SK-N-SH treated with all-trans-retinoic acid at 6 μM for 48 hours (cell line): ENCODE results near the gene ELMO1.

ENCODE experiments used
- ATAC-seq: fragments of 200-7000 bp; cut with Tn5 transposase; 3 replicates; pipeline ENCODE4 v1.9.1; 2020; ENCODE audit warnings: mild to moderate bottlenecking, moderate library complexity
- ARNTL ChIP-seq: fragments of 450-650 bp; formaldehyde crosslinking; IDR thresholded peaks from 2 replicates; pipeline ENCODE4 v1.5.0; 2020; ENCODE audit warnings: low read depth, mild to moderate bottlenecking, moderate library complexity, borderline replicate concordance
- CREB5 ChIP-seq: fragments of 250-450 bp; sonication (Bioruptor Pico); IDR thresholded peaks from 2 replicates; pipeline ENCODE4 v1.5.1; 2020; ENCODE audit warnings: low read depth, mild to moderate bottlenecking, moderate library complexity
- CSDC2 ChIP-seq: fragments of 250-450 bp; sonication (Bioruptor Pico); IDR thresholded peaks from 2 replicates; pipeline ENCODE4 v1.5.0; 2020; ENCODE audit warnings: mild to moderate bottlenecking, moderate library complexity
- CSRNP3 ChIP-seq: fragments of 250-450 bp; sonication (Bioruptor Pico); IDR thresholded peaks from 2 replicates; pipeline ENCODE4 v1.5.1; 2021; ENCODE audit warnings: mild to moderate bottlenecking, moderate library complexity
- ESRRG ChIP-seq: fragments of 250-450 bp; sonication (Bioruptor Pico); IDR thresholded peaks from 2 replicates; pipeline ENCODE4 v1.6.1; 2021; ENCODE audit warnings: mild to moderate bottlenecking
- GLIS3 ChIP-seq: fragments of 250-450 bp; sonication (Bioruptor Pico); IDR thresholded peaks from 2 replicates; pipeline ENCODE4 v1.5.0; 2020; ENCODE audit warnings: mild to moderate bottlenecking, moderate library complexity
- ISL1 ChIP-seq: fragments of 250-450 bp; sonication (Bioruptor Pico); IDR thresholded peaks from 2 replicates; pipeline ENCODE4 v2.1.2; 2022; ENCODE audit warnings: mild to moderate bottlenecking, moderate library complexity
- OSR1 ChIP-seq: fragments of 250-450 bp; sonication (Bioruptor Pico); IDR thresholded peaks from 2 replicates; pipeline ENCODE4 v1.8.0; 2022; ENCODE audit warnings: moderate library complexity, mild to moderate bottlenecking, inconsistent platforms
- POU6F1 ChIP-seq: fragments of 250-450 bp; sonication (Bioruptor Pico); IDR thresholded peaks from 2 replicates; pipeline ENCODE4 v1.8.0; 2021; ENCODE audit warnings: low read depth, mild to moderate bottlenecking, moderate library complexity, borderline replicate concordance
- PPARA ChIP-seq: fragments of 250-450 bp; sonication (Bioruptor Pico); IDR thresholded peaks from 2 replicates; pipeline ENCODE4 v1.5.0; 2020; ENCODE audit warnings: mild to moderate bottlenecking, borderline replicate concordance
- RARB ChIP-seq: fragments of 250-450 bp; sonication (Bioruptor Pico); IDR thresholded peaks from 2 replicates; pipeline ENCODE4 v1.8.0; 2021; ENCODE audit warnings: mild to moderate bottlenecking, moderate library complexity
- SNAI2 ChIP-seq: fragments of 250-450 bp; sonication (Bioruptor Pico); IDR thresholded peaks from 2 replicates; pipeline ENCODE4 v1.5.0; 2020; ENCODE audit warnings: mild to moderate bottlenecking, moderate library complexity
- TCF4 ChIP-seq: fragments of 250-450 bp; sonication (Bioruptor Pico); IDR thresholded peaks from 2 replicates; pipeline ENCODE4 v1.8.0; 2021; ENCODE audit warnings: mild to moderate bottlenecking, moderate library complexity, borderline replicate concordance
- TSHZ2 ChIP-seq: fragments of 250-450 bp; sonication (Bioruptor Pico); IDR thresholded peaks from 2 replicates; pipeline ENCODE4 v1.5.0; 2020; ENCODE audit warnings: mild to moderate bottlenecking, moderate library complexity
- ZFP3 ChIP-seq: fragments of 250-450 bp; sonication (Bioruptor Pico); IDR thresholded peaks from 2 replicates; pipeline ENCODE4 v1.5.0; 2020; ENCODE audit warnings: mild to moderate bottlenecking, moderate library complexity
- ZFP30 ChIP-seq: fragments of 450-650 bp; formaldehyde crosslinking; IDR thresholded peaks from 2 replicates; pipeline ENCODE4 v1.5.0; 2022; ENCODE audit warnings: mild to moderate bottlenecking, moderate library complexity
- ZNF565 ChIP-seq: fragments of 450-650 bp; formaldehyde crosslinking; conservative IDR thresholded peaks from 2 replicates; pipeline ENCODE4 v1.5.0; 2020; ENCODE audit warnings: low read depth, mild to moderate bottlenecking, moderate library complexity
- ZNF70 ChIP-seq: fragments of 450-650 bp; formaldehyde crosslinking; IDR thresholded peaks from 2 replicates; pipeline ENCODE4 v1.5.0; 2020; ENCODE audit warnings: mild to moderate bottlenecking, moderate library complexity
- ZNF8 ChIP-seq: fragments of 450-650 bp; formaldehyde crosslinking; IDR thresholded peaks from 2 replicates; pipeline ENCODE4 v1.5.0; 2020; ENCODE audit warnings: mild to moderate bottlenecking, moderate library complexity

Gene ELMO1

GRCh38 chr7:37411444-37412034 is 37.1 kb downstream of the ELMO1 start:
- ATAC-seq = no peak
- TF ChIP-seq CSRNP3 (CRISPR knock-in tag) = no peak
- TF ChIP-seq TCF4 (CRISPR knock-in tag) = no peak
- no peak for TF ChIP-seq CSDC2
- TF ChIP-seq ESRRG (CRISPR knock-in tag) = no peak
- no peak for TF ChIP-seq ZFP30 (CRISPR knock-in tag)
- no peak for TF ChIP-seq ZFP3 (CRISPR knock-in tag)
- TF ChIP-seq CREB5 = no peak
- no peak for TF ChIP-seq OSR1 (CRISPR knock-in tag)
- TF ChIP-seq GLIS3 (CRISPR knock-in tag) = no peak
- TF ChIP-seq ARNTL (CRISPR knock-in tag) = no peak
- no peak for TF ChIP-seq SNAI2

GRCh38 chr7:37410305-37411229 is 38.1 kb downstream of the ELMO1 start:
- no peak for ATAC-seq
- TF ChIP-seq ZNF70 (CRISPR knock-in tag) = no peak
- no peak for TF ChIP-seq ARNTL (CRISPR knock-in tag)
- no peak for TF ChIP-seq ZFP3 (CRISPR knock-in tag)
- TF ChIP-seq POU6F1 = no peak
- TF ChIP-seq OSR1 (CRISPR knock-in tag) = no peak
- TF ChIP-seq ZNF8 = no peak
- no peak for TF ChIP-seq RARB (CRISPR knock-in tag)
- no peak for TF ChIP-seq PPARA
- no peak for TF ChIP-seq TCF4 (CRISPR knock-in tag)
- TF ChIP-seq ZNF565 (CRISPR knock-in tag) = no peak

GRCh38 chr7:37409461-37409860 is 39.2 kb downstream of the ELMO1 start:
- TF ChIP-seq POU6F1 (no peak), TCF4 (CRISPR knock-in tag) (no peak), CREB5 (no peak), TSHZ2 (no peak), ISL1 (CRISPR knock-in tag) (no peak), ZFP3 (CRISPR knock-in tag) (no peak), ARNTL (CRISPR knock-in tag) (no peak)
- ATAC-seq = no peak
